Osteocyte (in vitro differentiated cells): ENCODE data around the gene WFDC5. TPM values are rescaled to one million over a fixed set of nuclear protein-coding genes. Genes with fewer than 3 reads are reported as not detected.

Experiments
- DNase-seq: peaks from one replicate; pipeline ENCODE4 v3.0.0; 2021; ENCODE audit warnings: mixed read lengths; ENCODE audit not compliant: unreplicated experiment; ENCODE audit errors: extremely low spot score
- H3K27ac Mint-ChIP-seq: one replicate; pipeline ENCODE4 v1.8.0; 2021; ENCODE audit warnings: mild to moderate bottlenecking, mixed read lengths; ENCODE audit not compliant: unreplicated experiment
- H3K27me3 Mint-ChIP-seq: one replicate; pipeline ENCODE4 v1.8.0; 2021; ENCODE audit warnings: mixed read lengths; ENCODE audit not compliant: unreplicated experiment
- H3K36me3 Mint-ChIP-seq: one replicate; pipeline ENCODE4 v1.8.0; 2021; ENCODE audit warnings: mixed read lengths; ENCODE audit not compliant: unreplicated experiment
- H3K4me1 Mint-ChIP-seq: one replicate; pipeline ENCODE4 v1.8.0; 2021; ENCODE audit warnings: mixed read lengths; ENCODE audit not compliant: unreplicated experiment
- H3K4me3 Mint-ChIP-seq: one replicate; pipeline ENCODE4 v1.8.0; 2021; ENCODE audit warnings: mild to moderate bottlenecking, moderate library complexity, mixed read lengths; ENCODE audit not compliant: unreplicated experiment
- H3K9me3 Mint-ChIP-seq: one replicate; pipeline ENCODE4 v1.8.0; 2021; ENCODE audit warnings: mixed read lengths; ENCODE audit not compliant: unreplicated experiment
- CTCF ChIP-seq: fragments of 200-600 bp; sonication (generic); IDR thresholded peaks from 2 replicates; pipeline ENCODE4 v1.5.0; 2021; ENCODE audit warnings: antibody characterized with exemption, mild to moderate bottlenecking, moderate library complexity
- total RNA-seq: library from RNA; stranded (reverse); gene quantifications from 2 replicates; pipeline ENCODE4 v1.2.1, GENCODE V29; 2021

WFDC5 gene
- total RNA-seq, 1 donor from 2014 or later: not detected

DNA sequence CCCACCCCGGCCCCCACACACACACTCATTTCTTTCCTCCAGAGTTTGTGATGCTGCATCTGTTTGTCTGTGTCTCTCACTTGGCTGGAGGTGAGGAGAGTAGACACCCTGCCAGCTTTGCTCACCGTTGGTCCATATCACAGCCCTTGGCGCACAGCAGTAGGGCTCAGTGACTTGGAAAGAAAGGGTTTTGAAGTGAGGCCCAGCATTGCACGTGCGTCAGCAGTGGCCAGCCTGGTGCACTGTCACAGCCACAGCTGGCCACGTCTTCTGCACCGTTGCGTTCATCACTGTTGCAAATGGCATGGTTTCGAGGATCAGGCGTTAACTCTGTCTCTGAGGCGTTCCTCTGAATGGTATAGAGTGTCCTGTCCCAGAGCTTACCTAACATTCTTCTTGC is 3.7 kb downstream of the WFDC5 start:
- TF ChIP-seq CTCF: no peak
- Mint-ChIP-seq H3K4me3 (no peak overlapping the region), H3K4me1 (no peaks in the 10 kb centered on the region), H3K36me3 (no peaks in the 10 kb centered on the region), H3K27me3 (peaks cover 22% of the 10 kb centered on the region), H3K27ac (no peak overlapping the region), H3K9me3 (no peaks in the 10 kb centered on the region)
- DNase-seq: no peak

GRCh38 chr20:45110301-45110700 is 4.7 kb downstream of the WFDC5 start:
- no peaks in the 10 kb centered on the region for H3K36me3 Mint-ChIP-seq
- no peaks in the 10 kb centered on the region for H3K9me3 Mint-ChIP-seq
- H3K4me3 Mint-ChIP-seq: no peak overlapping the region
- no peak for DNase-seq
- H3K27ac Mint-ChIP-seq: no peak overlapping the region
- peaks cover 17% of the 10 kb centered on the region for H3K27me3 Mint-ChIP-seq
- TF ChIP-seq CTCF: no peak
- H3K4me1 Mint-ChIP-seq: peaks cover under 1% of the 10 kb centered on the region

DNA sequence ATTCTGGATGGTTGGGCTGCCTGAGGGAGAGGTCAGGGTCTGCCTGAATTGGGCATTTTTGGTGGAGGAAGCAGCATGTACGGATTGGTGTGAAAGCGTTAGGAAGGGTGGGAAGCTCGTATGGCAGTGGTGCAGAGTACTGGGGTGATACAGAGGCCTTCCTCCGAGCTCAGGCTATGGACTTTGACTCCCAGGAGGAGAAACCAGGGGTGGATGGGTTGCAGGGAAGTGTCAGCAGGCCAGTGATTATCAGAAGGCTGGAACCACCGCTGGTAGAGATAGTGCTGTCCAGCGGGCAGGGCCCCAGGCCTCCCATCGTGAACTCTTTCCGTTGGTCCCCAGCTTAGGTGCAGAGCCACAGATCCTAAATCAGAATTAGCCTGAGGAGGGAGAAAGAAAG is 5.3 kb downstream of the WFDC5 start:
- peaks cover 13% of the 10 kb centered on the region for H3K27me3 Mint-ChIP-seq
- no peak for DNase-seq
- TF ChIP-seq CTCF: no peak
- peaks cover 7% of the 10 kb centered on the region for H3K4me1 Mint-ChIP-seq
- H3K9me3 Mint-ChIP-seq: no peaks in the 10 kb centered on the region
- H3K4me3 Mint-ChIP-seq: no peak overlapping the region
- H3K27ac Mint-ChIP-seq: no peak overlapping the region
- H3K36me3 Mint-ChIP-seq: no peaks in the 10 kb centered on the region

GRCh38 chr20:45105317-45105716 is 9.7 kb downstream of the WFDC5 start:
- no peaks in the 10 kb centered on the region for H3K27me3 Mint-ChIP-seq
- no peak overlapping the region for H3K4me3 Mint-ChIP-seq
- H3K36me3 Mint-ChIP-seq: no peaks in the 10 kb centered on the region
- peak overlapping the region; percentile 63 for H3K27ac Mint-ChIP-seq
- peaks cover 14% of the 10 kb centered on the region for H3K4me1 Mint-ChIP-seq
- TF ChIP-seq CTCF: no peak
- DNase-seq: no peak
- no peaks in the 10 kb centered on the region for H3K9me3 Mint-ChIP-seq

DNA sequence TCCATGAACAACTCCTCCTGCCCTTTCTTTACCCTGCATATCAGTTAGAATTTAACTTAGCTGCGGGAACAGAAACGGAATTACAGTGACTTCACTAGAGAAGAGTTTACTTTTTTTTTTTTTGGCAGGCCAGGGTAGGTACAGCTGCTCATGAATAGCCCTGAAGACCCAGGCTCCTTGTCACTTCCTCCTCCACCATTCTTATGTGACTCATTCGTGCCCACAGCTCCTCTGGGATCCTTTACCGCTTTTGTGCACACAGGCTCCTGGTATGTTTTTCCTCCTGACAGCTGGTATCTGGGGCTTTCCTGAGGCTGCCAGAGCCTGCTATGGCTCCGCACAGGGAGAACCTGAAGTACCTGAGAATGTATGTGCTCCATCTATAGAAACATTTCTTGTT is 10.2 kb downstream of the WFDC5 start:
- Mint-ChIP-seq H3K27me3 (no peaks in the 10 kb centered on the region), H3K4me3 (no peak overlapping the region), H3K9me3 (no peaks in the 10 kb centered on the region), H3K4me1 (peaks cover 14% of the 10 kb centered on the region), H3K36me3 (no peaks in the 10 kb centered on the region), H3K27ac (peak overlapping the region; percentile 63)
- DNase-seq: no peak
- TF ChIP-seq CTCF: no peak
